ENCODE results near the gene TRIM24.

DNA sequence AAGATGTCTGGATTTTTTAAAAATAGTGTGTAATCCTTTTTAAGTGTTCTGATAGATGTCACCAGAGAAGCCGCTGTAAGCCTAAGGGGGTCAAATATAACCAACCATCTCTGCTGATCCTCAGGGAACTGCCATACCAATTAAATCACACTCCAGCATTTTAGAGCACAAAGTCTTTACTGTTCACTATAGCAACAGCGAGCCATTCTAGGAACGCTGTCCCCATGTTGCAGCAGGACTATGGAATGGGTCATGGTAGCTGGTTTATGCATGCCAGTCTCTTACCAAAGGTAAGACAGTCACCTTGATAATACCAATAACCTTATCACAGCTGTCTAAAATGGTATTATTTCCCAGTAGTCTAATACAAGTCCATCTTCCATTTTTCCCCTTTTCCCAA is 33.5 kb downstream of the TRIM24 start:
- TF ChIP-seq, protein P1, sequence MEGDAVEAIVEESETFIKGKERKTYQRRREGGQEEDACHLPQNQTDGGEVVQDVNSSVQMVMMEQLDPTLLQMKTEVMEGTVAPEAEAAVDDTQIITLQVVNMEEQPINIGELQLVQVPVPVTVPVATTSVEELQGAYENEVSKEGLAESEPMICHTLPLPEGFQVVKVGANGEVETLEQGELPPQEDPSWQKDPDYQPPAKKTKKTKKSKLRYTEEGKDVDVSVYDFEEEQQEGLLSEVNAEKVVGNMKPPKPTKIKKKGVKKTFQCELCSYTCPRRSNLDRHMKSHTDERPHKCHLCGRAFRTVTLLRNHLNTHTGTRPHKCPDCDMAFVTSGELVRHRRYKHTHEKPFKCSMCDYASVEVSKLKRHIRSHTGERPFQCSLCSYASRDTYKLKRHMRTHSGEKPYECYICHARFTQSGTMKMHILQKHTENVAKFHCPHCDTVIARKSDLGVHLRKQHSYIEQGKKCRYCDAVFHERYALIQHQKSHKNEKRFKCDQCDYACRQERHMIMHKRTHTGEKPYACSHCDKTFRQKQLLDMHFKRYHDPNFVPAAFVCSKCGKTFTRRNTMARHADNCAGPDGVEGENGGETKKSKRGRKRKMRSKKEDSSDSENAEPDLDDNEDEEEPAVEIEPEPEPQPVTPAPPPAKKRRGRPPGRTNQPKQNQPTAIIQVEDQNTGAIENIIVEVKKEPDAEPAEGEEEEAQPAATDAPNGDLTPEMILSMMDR (IDR thresholded peaks at IDR 0.05), result no peak
- TF ChIP-seq POLR2A (IDR thresholded peaks at IDR 0.05), result no peak

Data from testis (tissue), 2 donors.